KMS-11 (cell line): ENCODE results near the gene CAMKMT.

Experiments used
- H2AFZ ChIP-seq: fragments of 200-600 bp; sonication (generic); 2 replicates; pipeline ENCODE4 v1.6.1; 2016; ENCODE audit warnings: antibody characterized with exemption, mixed run types, low read depth
- H3K27ac ChIP-seq: fragments of 200-600 bp; sonication (generic); 2 replicates; pipeline ENCODE4 v1.6.1; 2016; ENCODE audit warnings: mild to moderate bottlenecking, mixed run types
- H3K27me3 ChIP-seq: fragments of 200-600 bp; sonication (generic); 2 replicates; pipeline ENCODE4 v1.6.1; 2017; ENCODE audit warnings: mild to moderate bottlenecking, low read depth, mixed run types, moderate library complexity; ENCODE audit not compliant: insufficient read depth
- H3K36me3 ChIP-seq: fragments of 200-600 bp; sonication (generic); 2 replicates; pipeline ENCODE4 v1.6.1; 2017; ENCODE audit warnings: mild to moderate bottlenecking, mixed run types; ENCODE audit not compliant: insufficient read depth
- H3K4me1 ChIP-seq: fragments of 200-600 bp; sonication (generic); 2 replicates; pipeline ENCODE4 v1.6.1; 2016; ENCODE audit warnings: mild to moderate bottlenecking, low read depth, mixed run types; ENCODE audit not compliant: poor library complexity, severe bottlenecking
- H3K4me2 ChIP-seq: fragments of 200-600 bp; sonication (generic); 2 replicates; pipeline ENCODE4 v1.7.0; 2016; ENCODE audit warnings: mild to moderate bottlenecking, mixed run types
- H3K4me3 ChIP-seq: fragments of 200-600 bp; sonication (generic); IDR thresholded peaks from 2 replicates; pipeline ENCODE4 v1.6.1; 2017; ENCODE audit warnings: low read depth, low read length, mixed read lengths; ENCODE audit not compliant: insufficient read depth
- H3K79me2 ChIP-seq: fragments of 200-600 bp; sonication (generic); 2 replicates; pipeline ENCODE4 v1.6.1; 2016; ENCODE audit warnings: low read depth, mixed run types; ENCODE audit not compliant: insufficient read depth
- H3K9ac ChIP-seq: fragments of 200-600 bp; sonication (generic); 2 replicates; pipeline ENCODE4 v1.6.1; 2016; ENCODE audit warnings: mild to moderate bottlenecking, mixed run types
- H4K20me1 ChIP-seq: fragments of 200-600 bp; sonication (generic); 2 replicates; pipeline ENCODE4 v1.6.1; 2016; ENCODE audit warnings: mild to moderate bottlenecking, mixed run types; ENCODE audit not compliant: insufficient read depth
- CTCF ChIP-seq: fragments of 200-600 bp; sonication (generic); conservative IDR thresholded peaks from 2 replicates; pipeline ENCODE4 v1.6.1; 2017; ENCODE audit warnings: low read depth, mild to moderate bottlenecking, antibody characterized with exemption, low read length, moderate library complexity, mixed read lengths

The CAMKMT gene

GRCh38 chr2:44671916-44672315 is 310.2 kb downstream of the CAMKMT start:
- H3K36me3 ChIP-seq, result no peaks in the 10 kb centered on the region
- H3K27me3 ChIP-seq, result no peaks in the 10 kb centered on the region
- no peak for TF ChIP-seq CTCF
- no peak overlapping the region for H2AFZ ChIP-seq
- no peaks in the 10 kb centered on the region for H3K79me2 ChIP-seq
- peaks cover 74% of the 10 kb centered on the region for H3K4me1 ChIP-seq
- no peak overlapping the region for H3K4me3 ChIP-seq
- H4K20me1 ChIP-seq, result no peaks in the 10 kb centered on the region
- no peak overlapping the region for H3K27ac ChIP-seq
- H3K4me2 ChIP-seq, result peak overlapping the region; percentile 81; the same call in 1 of the 2 replicates
- H3K9ac ChIP-seq, result no peak overlapping the region

- H3K4me1 ChIP-seq, result peaks cover 79% of the 10 kb centered on the region
- H3K4me2 ChIP-seq, result peak overlapping the region; percentile 81
- H3K27me3 ChIP-seq, result no peaks in the 10 kb centered on the region
- peak overlapping the region; percentile 83; the same call in 1 of the 2 replicates for H3K27ac ChIP-seq
- TF ChIP-seq CTCF, result no peak
- H2AFZ ChIP-seq, result no peak overlapping the region
- no peak overlapping the region for H3K9ac ChIP-seq
- H4K20me1 ChIP-seq, result no peaks in the 10 kb centered on the region
- H3K79me2 ChIP-seq, result no peaks in the 10 kb centered on the region
- H3K4me3 ChIP-seq, result no peak overlapping the region
- no peaks in the 10 kb centered on the region for H3K36me3 ChIP-seq
Observed at GRCh38 chr2:44672431-44672830, 310.7 kb downstream of the CAMKMT start.

GRCh38 chr2:44674473-44675284 is 312.9 kb downstream of the CAMKMT start:
- H3K79me2 ChIP-seq, result no peaks in the 10 kb centered on the region

GRCh38 chr2:44676379-44676778 is 314.6 kb downstream of the CAMKMT start:
- Histone ChIP-seq H4K20me1 (no peaks in the 10 kb centered on the region), H3K27ac (peak overlapping the region; percentile 83; the same call in 1 of the 2 replicates), H3K27me3 (no peaks in the 10 kb centered on the region), H3K9ac (no peak overlapping the region), H3K4me2 (peak overlapping the region; percentile 81), H3K79me2 (no peaks in the 10 kb centered on the region), H3K4me3 (no peak overlapping the region), H3K36me3 (no peaks in the 10 kb centered on the region), H3K4me1 (peaks cover 61% of the 10 kb centered on the region), H2AFZ (no peak overlapping the region)
- TF ChIP-seq CTCF, result no peak

More at GRCh38 chr2:44674473-44675284, 312.9 kb downstream of the CAMKMT start:
- Histone ChIP-seq H3K4me2 (peak overlapping the region; percentile 81), H3K27me3 (no peaks in the 10 kb centered on the region), H3K9ac (peak overlapping the region; percentile 41; the same call in 1 of the 2 replicates), H3K4me1 (peaks cover 78% of the 10 kb centered on the region), H3K4me3 (peak overlapping the region; percentile 10), H3K27ac (peak overlapping the region; percentile 83), H4K20me1 (no peaks in the 10 kb centered on the region), H2AFZ (0 out of 2 replicates have a peak overlapping the region, but pooled peaks have one; percentile 6), H3K36me3 (no peaks in the 10 kb centered on the region)
- TF ChIP-seq CTCF, result no peak
